BJ (cell line): Measurements from ENCODE around the gene CCDC57. TPM values are rescaled to one million over a fixed set of nuclear protein-coding genes. Genes with fewer than 3 reads are reported as not detected.

Source experiments
- CTCF ChIA-PET: fragments of 350-600 bp; formaldehyde crosslinking; extraction: SDS; loops from one replicate; lab custom pipeline; 2021; ENCODE audit warnings: antibody characterized with exemption, inconsistent platforms; lab: Yijun Ruan, JAX
- POLR2A ChIA-PET: fragments of 300-600 bp; sonication (Branson Sonifier 250); formaldehyde crosslinking; extraction: SDS; loops from one replicate; lab custom pipeline; 2021; ENCODE audit warnings: antibody characterized with exemption; lab: Charles Lee
- DNase-seq: peaks from one replicate; pipeline ENCODE4 v3.0.0-alpha.2; 2011; ENCODE audit warnings: low read depth
- H3K27me3 ChIP-seq: 2 replicates; pipeline ENCODE4 v1.6.0; 2011; ENCODE audit warnings: low read length; ENCODE audit not compliant: control insufficient read depth, insufficient read depth
- H3K36me3 ChIP-seq: 2 replicates; pipeline ENCODE4 v1.5.1; 2011; ENCODE audit warnings: low read length; ENCODE audit not compliant: control insufficient read depth, insufficient read depth
- H3K4me3 ChIP-seq: 2 replicates; pipeline ENCODE4 v1.5.1; 2011; ENCODE audit warnings: low read depth, mild to moderate bottlenecking, control low read depth, low read length
- CTCF ChIP-seq: IDR thresholded peaks from 2 replicates; pipeline ENCODE4 v1.5.1; 2011; ENCODE audit warnings: low read depth, mild to moderate bottlenecking, control low read depth, inconsistent platforms, low read length, moderate library complexity; ENCODE audit not compliant: insufficient read depth
- polyA plus RNA-seq: library from polyadenylated mRNA; depleted of rRNA; stranded (reverse); fragments of >200 nt; gene quantifications from 2 replicates; pipeline ENCODE4 v1.2.3, GENCODE V29; 2011

CCDC57 gene
- polyA plus RNA-seq, 1 experiment, result 15.4 TPM

- POLR2A ChIA-PET, result interaction anchor here (0.7 kb wide), 1 partner anchor 23 kb away, joined by 3 read pairs; the partner anchor contains the start of gene SLC16A3
- CTCF ChIA-PET, result interaction anchor here (0.7 to 4.2 kb wide), 20 partner anchors 9 to 168 kb away, joined by 3 to 52 read pairs (median 4); partner anchors contain the start of genes DCXR and SLC16A3
- H3K27me3 ChIP-seq, result no peaks in the 10 kb centered on the region
- DNase-seq, result peak; percentile 47
- no peak overlapping the region for H3K4me3 ChIP-seq
- H3K36me3 ChIP-seq, result peaks cover 4% of the 10 kb centered on the region
- TF ChIP-seq CTCF, result peak; percentile 96
Observed at GRCh38 chr17:82205720-82206508, 6.7 kb downstream of the CCDC57 start.

- H3K27me3 ChIP-seq, result no peaks in the 10 kb centered on the region
- peaks cover 4% of the 10 kb centered on the region for H3K36me3 ChIP-seq
- H3K4me3 ChIP-seq, result no peak overlapping the region
- POLR2A ChIA-PET, result interaction anchor here (0.6 to 0.7 kb wide), 2 partner anchors 24 to 168 kb away, joined by 3 to 6 read pairs; partner anchors contain the start of gene SLC16A3
- TF ChIP-seq CTCF, result no peak
- DNase-seq, result no peak
- CTCF ChIA-PET, result interaction anchor here (0.8 to 4.2 kb wide), 14 partner anchors 9 to 100 kb away, joined by 3 to 52 read pairs (median 4); partner anchors contain the start of gene SLC16A3
Observed at GRCh38 chr17:82204831-82205719, 7.6 kb downstream of the CCDC57 start.

DNA sequence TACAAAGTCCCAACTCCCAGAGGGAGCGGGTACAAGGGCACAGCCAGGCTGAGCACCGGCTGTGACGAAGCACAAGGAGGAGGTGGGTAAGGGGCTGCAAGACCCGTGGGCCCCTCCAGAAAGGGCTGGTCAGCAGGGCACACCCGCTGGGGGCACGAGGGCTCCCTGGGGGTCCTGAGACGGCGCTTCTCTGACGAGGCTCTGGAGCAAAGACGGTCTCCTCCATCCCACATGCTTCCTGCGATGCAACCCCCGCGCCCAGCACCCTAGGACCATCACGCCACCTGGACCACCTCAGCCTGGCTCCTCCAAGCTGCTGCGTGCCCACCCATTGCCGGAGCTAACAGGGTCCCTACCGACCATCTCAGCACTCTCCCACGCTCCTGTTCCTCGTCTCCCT, 8.7 kb downstream of the CCDC57 start:
- ChIA-PET POLR2A (no interaction called here), CTCF (interaction anchor here (3.5 to 4.2 kb wide), 2 partner anchors 32 to 37 kb away, joined by 22 to 52 read pairs; no protein-coding TSS in a partner anchor)
- DNase-seq, result no peak
- Histone ChIP-seq H3K27me3 (no peaks in the 10 kb centered on the region), H3K4me3 (no peak overlapping the region), H3K36me3 (peaks cover 7% of the 10 kb centered on the region)
- TF ChIP-seq CTCF, result no peak

DNA sequence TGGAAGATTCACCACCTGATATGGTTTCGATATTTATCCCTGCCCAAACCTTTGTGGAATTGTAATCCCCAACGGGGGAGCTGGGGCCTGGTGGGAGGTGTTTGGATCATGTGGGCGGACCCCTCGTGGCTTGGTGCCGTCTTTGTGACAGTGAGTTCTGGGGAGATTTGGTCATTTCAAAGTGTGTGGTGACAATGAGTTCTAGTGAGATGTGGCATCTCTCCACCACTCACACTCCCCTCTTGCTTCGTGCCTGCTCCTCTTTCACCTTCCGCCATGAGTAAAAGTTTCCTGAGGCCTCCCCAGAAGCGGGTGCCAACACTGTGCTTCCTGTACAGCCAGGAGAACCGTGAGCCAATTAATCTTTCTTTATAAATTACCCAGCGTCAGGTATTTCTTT, 9.7 kb downstream of the CCDC57 start:
- CTCF ChIA-PET, result interaction anchor here (1.4 to 4.2 kb wide), 2 partner anchors 38 to 173 kb away, joined by 4 to 52 read pairs; no protein-coding TSS in a partner anchor
- TF ChIP-seq CTCF, result no peak
- Histone ChIP-seq H3K4me3 (no peak overlapping the region), H3K36me3 (peaks cover 9% of the 10 kb centered on the region), H3K27me3 (no peaks in the 10 kb centered on the region)
- POLR2A ChIA-PET, result no interaction called here
- DNase-seq, result no peak
